NCI-H187 (cell line): ENCODE results near the gene ZNF787.

ENCODE experiments used
- DNase-seq, 2 experiments: peaks; one replicate each; lab custom pipeline; 2025; lab: John Stamatoyannopoulos, UW

ZNF787 gene

GRCh38 chr19:56087647-56088496 lies 33.2 kb downstream of the ZNF787 start:
- no peak for DNase-seq

- DNase-seq = no peak
Measured at GRCh38 chr19:56086671-56087430, 34.2 kb downstream of the ZNF787 start.

- no peak for DNase-seq
Measured at GRCh38 chr19:56085571-56086275, 35.4 kb downstream of the ZNF787 start.

GRCh38 chr19:56084835-56085536 lies 36.1 kb downstream of the ZNF787 start:
- DNase-seq = no peak

GRCh38 chr19:56083668-56084067 lies 37.4 kb downstream of the ZNF787 start:
- DNase-seq = no peak

GRCh38 chr19:56080669-56081401 lies 40.3 kb downstream of the ZNF787 start:
- peak in 1 of 2 experiments; percentile 2 for DNase-seq

GRCh38 chr19:56079609-56080008 lies 41.5 kb downstream of the ZNF787 start:
- no peak for DNase-seq

GRCh38 chr19:56076498-56076897 lies 44.6 kb downstream of the ZNF787 start:
- DNase-seq = peak; percentile 7 to 18

- DNase-seq = no peak
Measured at GRCh38 chr19:56071151-56071550, 49.9 kb downstream of the ZNF787 start.

- DNase-seq = no peak
Measured at GRCh38 chr19:56069642-56070041, 51.5 kb downstream of the ZNF787 start.

GRCh38 chr19:56066152-56067023 lies 54.7 kb downstream of the ZNF787 start:
- DNase-seq = peak in 1 of 2 experiments; percentile 33

GRCh38 chr19:56053596-56053995 lies 67.5 kb downstream of the ZNF787 start:
- no peak for DNase-seq
